Thyroid gland (tissue), 4 donors: Measurements from ENCODE around the gene SC5D. TPM values are rescaled to one million over a fixed set of nuclear protein-coding genes. Genes with fewer than 3 reads are reported as not detected.

ENCODE experiments used
- DNase-seq, 2 donors: peaks; one replicate each; pipeline ENCODE4 v3.0.0-alpha.2; 2019
- H3K27ac ChIP-seq, 3 donors: fragments of 200-600 bp; sonication (generic); 1 replicate in 2 of 3; 2 replicates in 1 of 3; pipeline ENCODE4 v1.5.1; 2016 to 2019; ENCODE audit warnings: mild to moderate bottlenecking in 1 of 3, moderate library complexity in 1 of 3
- H3K27me3 ChIP-seq: fragments of 200-600 bp; sonication (generic); one replicate; pipeline ENCODE4 v1.5.1; 2019
- H3K36me3 ChIP-seq, 2 donors: fragments of 200-600 bp; sonication (generic); one replicate each; pipeline ENCODE4 v1.5.1; 2016 to 2019
- H3K4me1 ChIP-seq, 2 donors: fragments of 200-600 bp; sonication (generic); one replicate each; pipeline ENCODE4 v1.5.1; 2017 to 2019
- H3K4me3 ChIP-seq, 3 donors: fragments of 200-600 bp; sonication (generic); replicated peaks in 1 of 3; 1 replicate in 2 of 3; 2 replicates in 1 of 3; pipeline ENCODE4 v1.5.1; 2016; ENCODE audit warnings: mild to moderate bottlenecking in 1 of 3
- H3K9me3 ChIP-seq: fragments of 200-600 bp; sonication (generic); one replicate; pipeline ENCODE4 v1.5.1; 2017
- CTCF ChIP-seq, 6 experiments: fragments of 200-600 bp in 3 of 6; fragments of 450-650 bp in 3 of 6; sonication (generic) in 3 of 6; IDR thresholded peaks; one replicate each; pipeline ENCODE4 v1.5.1; 2016 to 2019; ENCODE audit warnings: antibody characterized with exemption in 6 of 6, mild to moderate bottlenecking in 2 of 6, inconsistent platforms in 1 of 6, moderate library complexity in 1 of 6
- POLR2A ChIP-seq, 2 donors: fragments of 450-650 bp; IDR thresholded peaks; one replicate each; pipeline ENCODE4 v1.6.1; 2017; ENCODE audit warnings: antibody characterized with exemption in 2 of 2, mild to moderate bottlenecking in 2 of 2, moderate library complexity in 1 of 2
- WGBS, 2 donors: methylation state at CpG; one replicate each; pipeline ENCODE4 v1.1.5; 2017; 5-methylcytosine and 5-hydroxymethylcytosine counted together
- intact Hi-C: fragments of 100-400 bp; cut with DNase I; formaldehyde crosslinking; loops from one replicate; pipeline ENCODE4 v1.15.1; 2023
- total RNA-seq, 4 donors: library from RNA; depleted of rRNA; stranded (reverse); fragments of >200 nt; gene quantifications; one replicate each; pipeline ENCODE4 v1.2.3, GENCODE V29; 2016

Gene SC5D
- total RNA-seq, 4 donors from 2014 or later = 37.2 to 68.9 (median 40.0) TPM

- H3K27me3 ChIP-seq = no peaks in the 10 kb centered on the region
- H3K9me3 ChIP-seq = no peaks in the 10 kb centered on the region
- TF ChIP-seq POLR2A (IDR thresholded peaks at IDR 0.05) (no peak), CTCF (IDR thresholded peaks at IDR 0.05) (no peak)
- DNase-seq = no peak
- H3K4me3 ChIP-seq = no peak overlapping the region
- H3K27ac ChIP-seq = no peak overlapping the region
- intact Hi-C loops = no loop called here
- no peaks in the 10 kb centered on the region for H3K36me3 ChIP-seq
- H3K4me1 ChIP-seq = no peaks in the 10 kb centered on the region
Measured at GRCh38 chr11:121344824-121345223, 52.3 kb downstream of the SC5D start.

- Histone ChIP-seq H3K27ac (no peak overlapping the region), H3K27me3 (no peaks in the 10 kb centered on the region), H3K36me3 (no peaks in the 10 kb centered on the region), H3K4me3 (no peak overlapping the region), H3K4me1 (no peaks in the 10 kb centered on the region), H3K9me3 (no peaks in the 10 kb centered on the region)
- no peak for DNase-seq
- intact Hi-C loops = no loop called here
- TF ChIP-seq POLR2A (IDR thresholded peaks at IDR 0.05) = no peak
- no peak for TF ChIP-seq CTCF (IDR thresholded peaks at IDR 0.05)
- 85 to 92% methylated on average over 2 of the region's 2 CpGs for WGBS, 2 donors
Measured at GRCh38 chr11:121347094-121347493, 54.5 kb downstream of the SC5D start.

GRCh38 chr11:121347813-121348212 is 55.2 kb downstream of the SC5D start:
- Histone ChIP-seq H3K4me1 (peaks cover 0 to 6% of the 10 kb centered on the region in 2 donors), H3K27ac (no peak overlapping the region), H3K36me3 (no peaks in the 10 kb centered on the region), H3K4me3 (no peak overlapping the region), H3K27me3 (no peaks in the 10 kb centered on the region), H3K9me3 (no peaks in the 10 kb centered on the region)
- WGBS, 2 donors = 84 to 90% methylated on average over 5 of the region's 5 CpGs
- no peak for TF ChIP-seq CTCF (IDR thresholded peaks at IDR 0.05)
- TF ChIP-seq POLR2A (IDR thresholded peaks at IDR 0.05) = no peak
- no peak for DNase-seq
- intact Hi-C loops = no loop called here

GRCh38 chr11:121348220-121348875 is 55.8 kb downstream of the SC5D start:
- no peak for DNase-seq
- WGBS, 2 donors = 81 to 88% methylated on average over 7 of the region's 7 CpGs
- intact Hi-C loops = no loop called here

More at GRCh38 chr11:121348220-121348875, 55.8 kb downstream of the SC5D start:
- Histone ChIP-seq H3K4me3 (no peak overlapping the region), H3K9me3 (no peaks in the 10 kb centered on the region), H3K27ac (no peak overlapping the region), H3K27me3 (no peaks in the 10 kb centered on the region), H3K36me3 (no peaks in the 10 kb centered on the region), H3K4me1 (peaks cover 0 to 9% of the 10 kb centered on the region in 2 donors)
- TF ChIP-seq CTCF (IDR thresholded peaks at IDR 0.05) (no peak), POLR2A (IDR thresholded peaks at IDR 0.05) (no peak)
